Posterior vena cava (tissue), 2 donors: ENCODE results near the gene SLC25A29. TPM values are rescaled to one million over a fixed set of nuclear protein-coding genes. Genes with fewer than 3 reads are reported as not detected.
A peak's percentile ranks its signal among the peaks of the same experiment; 100 is the strongest.
"Not testable (repeated sequence)": the region's sequence is repeated elsewhere in the genome, so short reads cannot be mapped to it uniquely, and the experiment has no call there.

ENCODE experiments used
- DNase-seq: peaks from one replicate; pipeline ENCODE4 v3.0.0-alpha.2; 2020; ENCODE audit warnings: low spot score
- intact Hi-C, 2 donors: fragments of 100-400 bp; cut with DNase I; formaldehyde crosslinking; loops; one replicate each; pipeline versions ENCODE4 v1.14.1 to v1.14.2; 2022 to 2023
- total RNA-seq, 2 donors: library from RNA; stranded (reverse); fragmentation: NEBNext Ultra II Directional; extraction: Animal tissue kit (Norgen Biotek cat#: 25700); gene quantifications; one replicate each; pipeline ENCODE4 v1.2.1, GENCODE V29; 2021
- donor health status: DM: yes; HTN: yes; CAD: no.
- donor health status: DM: yes; HTN: yes; CAD: no.

The SLC25A29 gene
- total RNA-seq, 2 donors from 2014 or later = 23.6 to 27.4 TPM

- intact Hi-C loops = no loop called here
Observed at GRCh38 chr14:100287202-100287997, 18.8 kb downstream of the SLC25A29 start.

GRCh38 chr14:100286484-100287191 is 19.6 kb downstream of the SLC25A29 start:
- peak; percentile 80 for DNase-seq
- intact Hi-C loops = no loop called here

More at GRCh38 chr14:100287202-100287997, 18.8 kb downstream of the SLC25A29 start:
- DNase-seq = peak; percentile 49

DNA sequence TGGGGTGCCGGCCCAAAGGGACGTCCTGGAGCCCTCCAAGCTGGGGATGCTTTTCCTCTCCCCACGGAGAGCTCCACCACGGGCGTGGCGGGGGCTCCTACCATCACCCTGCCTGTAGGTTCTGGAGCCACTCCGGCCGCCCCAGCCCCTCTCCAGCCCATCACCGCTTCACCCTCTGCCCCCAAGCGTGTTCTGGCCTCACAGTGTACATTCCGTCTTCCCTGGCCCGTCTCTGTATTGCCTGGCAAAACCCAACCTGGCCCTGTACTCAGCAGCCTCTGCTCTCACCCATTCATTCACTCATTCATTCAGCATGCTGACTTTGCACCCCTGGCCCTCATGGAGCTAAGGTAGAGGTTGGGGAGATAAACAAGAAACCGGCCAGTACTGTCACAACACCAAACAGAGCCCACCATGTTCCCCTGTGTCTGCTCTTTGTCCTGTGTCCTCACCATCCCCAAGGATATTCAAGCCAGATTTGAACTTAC is 20.3 kb downstream of the SLC25A29 start:
- intact Hi-C loops = no loop called here
- DNase-seq = no peak

DNA sequence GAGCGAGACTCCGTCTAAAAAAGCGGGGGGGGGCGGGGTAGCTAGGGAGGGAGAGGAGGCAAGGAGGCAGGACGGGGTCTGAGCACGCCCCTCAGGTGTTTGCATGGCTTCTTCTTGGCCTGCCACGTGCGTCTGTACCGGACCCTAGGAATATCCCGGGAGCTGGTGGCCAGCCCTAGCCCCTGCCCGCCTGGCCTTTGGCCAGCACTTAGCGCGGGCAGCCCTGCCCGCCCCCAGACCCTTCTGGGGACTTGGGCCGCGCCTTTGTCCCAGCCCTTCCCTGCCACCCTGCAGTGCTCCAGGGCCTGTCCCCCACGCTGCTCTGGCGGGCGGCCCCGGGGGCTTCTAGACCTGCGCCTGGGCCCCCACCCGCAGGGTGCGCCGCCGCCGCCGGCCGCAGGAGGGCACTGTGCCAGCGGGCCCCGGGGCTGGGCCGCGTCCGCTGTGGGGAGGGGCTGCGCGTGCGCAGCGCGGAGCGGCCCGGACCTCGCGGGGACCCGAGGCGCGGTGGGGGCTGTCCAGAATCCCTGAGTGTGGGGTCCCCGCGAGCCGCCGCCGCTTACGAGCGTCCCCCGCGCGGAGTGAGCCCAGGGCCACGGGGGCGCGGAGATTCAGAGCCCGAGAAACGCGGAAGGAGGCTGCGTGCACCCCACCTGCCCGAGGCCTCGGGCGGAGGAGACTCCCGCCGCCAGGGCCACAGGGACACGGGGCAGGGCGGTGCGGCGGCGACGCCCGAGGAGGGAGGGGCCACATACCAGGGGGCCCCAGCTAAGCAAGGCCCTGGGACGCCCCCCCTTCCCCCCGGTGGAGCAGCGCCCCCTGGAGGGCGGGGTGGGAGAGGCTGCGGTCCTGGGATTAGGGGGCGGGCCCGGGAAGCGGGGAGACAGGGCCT is 21.0 kb downstream of the SLC25A29 start:
- intact Hi-C loops = no loop called here
- peak; percentile 90 for DNase-seq

DNA sequence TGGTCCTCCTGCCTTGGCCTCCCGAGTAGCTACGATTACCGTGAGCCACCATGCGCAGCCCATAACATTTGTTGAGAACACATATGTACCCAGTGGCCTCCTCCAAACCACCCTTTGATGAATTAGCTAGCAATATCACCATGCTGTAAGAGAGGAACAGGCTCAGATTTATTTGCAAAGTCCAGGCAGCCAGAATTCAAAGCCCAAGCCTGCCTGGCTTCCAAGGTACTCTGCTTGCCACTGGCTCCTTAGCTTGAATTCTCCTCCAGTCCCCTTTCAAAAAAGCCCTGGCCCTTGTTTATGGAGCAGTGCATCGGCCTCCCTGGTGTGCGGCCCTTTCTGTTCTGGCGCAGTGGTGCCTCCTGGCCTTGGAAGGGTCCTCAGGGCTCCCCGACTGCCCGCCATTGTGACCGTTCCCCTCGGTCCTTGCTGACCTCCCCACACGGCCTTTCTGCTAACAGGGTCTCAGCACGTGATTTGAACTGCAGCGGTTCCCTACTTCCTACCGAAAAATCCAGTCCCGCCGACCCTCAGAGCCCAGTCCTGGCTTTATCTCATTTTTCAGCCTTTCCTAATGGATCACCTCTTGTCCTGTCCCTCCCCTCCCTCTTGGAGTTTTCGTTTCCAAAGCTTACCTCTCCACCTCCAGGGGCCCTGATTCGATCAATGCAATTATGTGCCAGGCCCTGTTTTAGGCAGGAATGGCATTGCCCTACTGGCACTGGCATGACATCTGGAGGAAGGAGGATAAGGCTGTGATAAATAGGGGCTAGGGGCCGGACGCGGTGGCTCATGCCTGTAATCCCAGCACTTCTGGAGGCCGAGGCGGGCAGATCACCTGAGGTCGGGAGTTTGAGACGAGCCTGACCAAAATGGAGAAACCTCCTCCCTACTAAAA is 22.0 kb downstream of the SLC25A29 start:
- peak; percentile 65 for DNase-seq
- intact Hi-C loops = no loop called here

DNA sequence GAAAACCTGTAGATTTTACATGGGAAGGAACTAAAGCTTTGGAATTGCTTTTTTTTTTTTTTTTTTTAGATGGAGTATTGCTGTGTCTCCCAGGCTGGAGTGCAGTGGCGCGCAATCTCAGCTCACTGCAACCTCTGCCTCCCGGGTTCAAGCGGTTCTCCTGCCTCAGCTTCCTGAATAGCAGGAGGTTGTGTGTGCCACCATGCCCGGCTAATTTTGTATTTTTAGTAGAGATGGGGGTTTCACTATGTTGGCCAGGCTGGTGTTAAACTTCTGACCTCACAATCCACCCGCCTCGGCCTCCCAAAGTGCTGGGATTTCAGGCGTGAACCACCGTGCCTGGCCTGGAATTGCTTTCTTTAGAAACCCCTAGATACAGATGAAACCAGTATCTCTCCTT is 22.8 kb downstream of the SLC25A29 start:
- intact Hi-C loops = not testable (repeated sequence)
- peak; percentile 47 for DNase-seq

- peak; percentile 40 for DNase-seq
- intact Hi-C loops = no loop called here
Observed at GRCh38 chr14:100282766-100283419, 23.4 kb downstream of the SLC25A29 start.

DNA sequence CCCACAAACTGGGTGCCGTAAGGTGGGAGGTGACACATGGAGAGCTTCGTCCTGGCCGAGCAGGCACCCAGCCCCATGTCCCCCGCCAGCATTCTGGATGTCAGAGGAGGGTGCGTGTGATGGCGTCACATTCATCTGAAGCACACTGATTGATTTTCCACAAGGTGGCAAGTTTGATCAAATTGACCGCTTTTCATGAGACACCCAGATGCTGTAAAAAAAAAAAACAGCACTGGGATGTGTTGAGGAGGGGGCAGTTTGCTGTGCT is 24.2 kb downstream of the SLC25A29 start:
- no peak for DNase-seq
- intact Hi-C loops = no loop called here

GRCh38 chr14:100281286-100282082 is 24.8 kb downstream of the SLC25A29 start:
- DNase-seq = peak; percentile 68
- intact Hi-C loops = no loop called here

- intact Hi-C loops = no loop called here
- peak; percentile 48 for DNase-seq
Observed at GRCh38 chr14:100279563-100279962, 26.7 kb downstream of the SLC25A29 start.

DNA sequence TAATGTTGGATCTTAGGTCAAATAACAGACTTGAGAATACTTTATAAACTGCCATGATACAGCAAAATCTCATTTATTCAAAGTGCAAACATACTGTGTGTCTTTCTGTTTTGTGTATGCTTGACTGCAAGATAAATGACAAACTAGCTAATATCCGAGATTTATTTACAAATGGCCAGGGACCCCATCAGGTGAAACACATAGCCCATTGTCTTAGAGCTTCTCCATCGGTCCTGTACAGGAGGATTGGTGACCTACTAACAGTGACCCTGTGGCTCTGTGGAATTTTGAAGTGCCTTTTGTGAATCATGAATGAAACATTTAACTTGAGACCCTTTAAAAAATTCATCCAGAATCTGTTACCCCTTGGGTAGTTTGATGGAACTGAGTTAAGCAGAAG is 27.1 kb downstream of the SLC25A29 start:
- DNase-seq = no peak
- intact Hi-C loops = no loop called here

GRCh38 chr14:100278702-100279101 is 27.5 kb downstream of the SLC25A29 start:
- intact Hi-C loops = no loop called here
- DNase-seq = peak; percentile 36

DNA sequence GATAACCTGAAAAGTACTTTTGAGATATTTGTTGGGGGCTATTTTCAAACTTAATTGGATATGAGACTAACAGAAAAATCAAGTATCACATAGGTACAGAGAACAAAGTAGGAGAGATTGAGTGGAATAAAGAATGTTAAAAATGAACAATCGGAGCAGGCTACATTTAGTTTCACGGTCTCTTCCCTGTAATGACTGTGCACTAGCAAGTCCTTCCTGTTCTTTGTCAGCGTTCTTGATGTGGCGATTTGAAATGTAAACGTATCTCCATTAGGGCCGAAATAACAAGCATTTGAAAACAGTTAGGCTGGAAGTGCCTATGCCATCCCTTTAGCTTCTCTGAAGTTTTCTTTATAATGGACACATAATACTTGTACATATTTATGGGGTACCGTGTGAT is 31.0 kb downstream of the SLC25A29 start:
- DNase-seq = no peak
- intact Hi-C loops = no loop called here

DNA sequence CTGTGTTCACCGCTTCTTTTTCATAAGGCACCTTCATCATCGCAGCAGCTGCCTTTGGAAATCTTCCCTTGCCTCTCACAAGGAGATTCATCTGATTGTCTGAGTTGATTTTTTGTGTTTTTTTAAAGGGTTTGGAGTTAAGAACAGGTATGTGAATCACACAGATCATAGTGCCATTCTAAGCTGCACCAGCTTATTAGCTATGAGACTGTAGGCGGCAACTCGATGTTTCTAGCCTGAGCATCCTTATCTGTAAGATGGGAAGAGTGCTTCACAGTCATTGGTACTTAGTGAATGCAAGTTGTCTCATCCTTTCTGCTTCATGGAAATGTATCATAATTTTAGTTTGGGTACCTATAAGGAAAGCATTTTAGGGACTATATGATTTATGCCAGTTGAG is 32.0 kb downstream of the SLC25A29 start:
- intact Hi-C loops = no loop called here
- DNase-seq = no peak

DNA sequence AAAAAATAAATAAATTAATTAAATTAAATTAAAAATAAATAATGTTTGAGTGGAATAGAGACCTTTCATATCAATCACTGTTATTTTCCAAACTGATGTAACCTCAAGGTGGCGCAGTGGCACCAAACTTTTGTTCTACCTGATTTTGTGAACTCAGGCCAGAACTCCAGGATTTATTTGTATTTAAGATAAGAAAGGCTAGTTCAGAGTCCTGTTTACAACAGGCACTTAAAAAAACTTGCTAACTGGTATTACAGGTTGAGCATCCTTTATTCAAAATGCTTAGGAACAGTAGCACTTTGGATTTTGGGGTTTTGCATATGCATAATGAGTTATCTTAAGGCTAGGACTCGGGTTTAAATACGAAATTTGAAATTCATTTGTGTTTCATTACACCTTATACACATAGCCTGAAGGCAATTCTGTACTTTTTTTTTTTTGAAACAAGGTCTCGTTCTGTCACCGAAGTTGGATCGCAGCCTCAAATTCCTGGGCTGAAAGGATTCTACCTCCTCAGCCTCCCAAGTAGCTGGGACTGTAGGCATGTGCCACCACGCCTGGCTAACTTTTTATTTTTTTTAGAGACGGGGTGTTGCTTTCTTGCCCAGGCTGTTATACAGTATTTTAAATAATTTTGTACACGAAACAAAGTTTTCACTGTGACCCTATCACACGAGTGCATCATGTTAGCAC is 34.9 kb downstream of the SLC25A29 start:
- intact Hi-C loops = no loop called here
- DNase-seq = no peak

DNA sequence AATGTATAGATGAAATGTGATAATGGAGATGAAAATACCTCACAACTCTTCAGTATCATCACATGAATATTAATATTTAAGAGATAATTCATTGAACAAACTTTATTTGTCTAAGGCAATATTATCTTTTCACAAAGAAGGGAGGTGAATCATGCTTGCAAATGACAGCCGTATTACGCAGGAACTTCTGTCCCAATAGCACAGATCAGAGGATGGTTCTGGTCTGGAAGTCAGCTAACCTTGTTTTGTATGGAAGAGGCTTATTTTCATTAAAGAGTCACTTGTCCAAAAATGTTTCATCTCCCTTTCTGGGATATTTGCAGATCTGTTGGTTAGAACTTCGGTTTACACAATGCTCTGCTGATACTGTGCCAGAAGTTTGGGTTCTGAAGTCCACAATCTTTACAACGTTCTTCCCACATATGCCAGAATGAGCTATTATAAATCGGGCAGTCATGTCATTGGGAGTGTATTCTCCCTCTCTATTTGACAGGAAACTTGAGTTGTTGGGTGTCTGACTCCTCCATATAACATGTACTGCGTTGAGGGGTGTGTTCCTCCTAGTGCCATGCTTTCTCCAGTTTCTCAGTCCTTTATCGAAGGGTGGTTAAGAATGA is 37.5 kb downstream of the SLC25A29 start:
- intact Hi-C loops = no loop called here
- DNase-seq = no peak

- intact Hi-C loops = no loop called here
Observed at GRCh38 chr14:100267990-100268389, 38.3 kb downstream of the SLC25A29 start.

More at GRCh38 chr14:100267990-100268389, 38.3 kb downstream of the SLC25A29 start:
- peak; percentile 38 for DNase-seq
